PC-9 (cell line): ENCODE measurements around the gene PICK1. TPM values are rescaled to one million over a fixed set of nuclear protein-coding genes. Genes with fewer than 3 reads are reported as not detected.
A peak's percentile ranks its signal among the peaks of the same experiment; 100 is the strongest.

ENCODE experiments used
- BruUV-seq: library from RNA; stranded (reverse); fragments of 400-500 nt; replicated peaks from 2 replicates; lab custom pipeline; 2021; lab: Mats Ljungman, UMichigan
- CTCF ChIA-PET: fragments of 300-600 bp; sonication (Branson Sonifier 250); formaldehyde crosslinking; loops from one replicate; lab custom pipeline; 2022; ENCODE audit warnings: antibody characterized with exemption; lab: Charles Lee
- POLR2A ChIA-PET: fragments of 300-600 bp; sonication (Branson Sonifier 250); formaldehyde crosslinking; loops from one replicate; lab custom pipeline; 2022; ENCODE audit warnings: antibody characterized with exemption; ENCODE audit not compliant: unreplicated experiment; lab: Charles Lee
- DNase-seq, 2 experiments: peaks; one replicate each; pipeline versions ENCODE4 v3.0.0 to v3.0.0-alpha.2; 2015 to 2022; ENCODE audit warnings: mixed read lengths in 1 of 2
- H2AFZ ChIP-seq: fragments of 200-600 bp; sonication (generic); 2 replicates; pipeline ENCODE4 v1.8.1; 2017; ENCODE audit warnings: antibody characterized with exemption
- H3F3A ChIP-seq: fragments of 200-600 bp; sonication (generic); 2 replicates; pipeline ENCODE4 v1.8.1; 2017; ENCODE audit warnings: antibody characterized with exemption, mild to moderate bottlenecking, low read depth; ENCODE audit not compliant: insufficient read depth
- H3K27ac ChIP-seq: fragments of 200-600 bp; sonication (generic); 2 replicates; pipeline ENCODE4 v1.6.1; 2016; ENCODE audit warnings: mixed run types
- H3K27me3 ChIP-seq: fragments of 200-600 bp; sonication (generic); 2 replicates; pipeline ENCODE4 v1.6.1; 2016; ENCODE audit warnings: low read depth, mixed run types; ENCODE audit not compliant: insufficient read depth
- H3K36me3 ChIP-seq: fragments of 200-600 bp; sonication (generic); 2 replicates; pipeline ENCODE4 v1.6.1; 2016; ENCODE audit warnings: low read depth, mixed run types
- H3K4me1 ChIP-seq: fragments of 200-600 bp; sonication (generic); replicated peaks from 2 replicates; pipeline ENCODE4 v1.6.1; 2016; ENCODE audit warnings: mixed run types; ENCODE audit not compliant: insufficient read depth
- H3K4me2 ChIP-seq: fragments of 200-600 bp; sonication (generic); 2 replicates; pipeline ENCODE4 v1.6.1; 2017; ENCODE audit warnings: mixed run types
- H3K4me3 ChIP-seq: fragments of 200-600 bp; sonication (generic); 2 replicates; pipeline ENCODE4 v1.6.1; 2016; ENCODE audit warnings: mixed run types
- H3K79me2 ChIP-seq: fragments of 200-600 bp; sonication (generic); 2 replicates; pipeline ENCODE4 v1.6.1; 2017; ENCODE audit warnings: low read depth, mixed run types
- H3K9me2 ChIP-seq: fragments of 200-600 bp; sonication (generic); 2 replicates; pipeline ENCODE4 v1.8.1; 2017; ENCODE audit warnings: mild to moderate bottlenecking; ENCODE audit not compliant: insufficient read depth
- H3K9me3 ChIP-seq: fragments of 200-600 bp; sonication (generic); 2 replicates; pipeline ENCODE4 v1.8.1; 2016; ENCODE audit warnings: low read depth; ENCODE audit not compliant: insufficient read depth
- H4K20me1 ChIP-seq: fragments of 200-600 bp; sonication (generic); 2 replicates; pipeline ENCODE4 v1.8.1; 2017; ENCODE audit not compliant: insufficient read depth
- CTCF ChIP-seq: fragments of 200-600 bp; sonication (generic); conservative IDR thresholded peaks from 2 replicates; pipeline ENCODE4 v1.6.1; 2017; ENCODE audit warnings: mixed run types, antibody characterized with exemption, mild to moderate bottlenecking, moderate library complexity
- EZH2 ChIP-seq: fragments of 200-600 bp; sonication (generic); IDR thresholded peaks from 2 replicates; pipeline ENCODE4 v1.8.0; 2017; ENCODE audit warnings: antibody characterized with exemption, low read depth
- intact Hi-C: fragments of 100-400 bp; cut with micrococcal nuclease; formaldehyde crosslinking; loops from one replicate; pipeline ENCODE4 v1.10.0; 2022; ENCODE audit not compliant: unreplicated experiment
- total RNA-seq: library from RNA; stranded (reverse); gene quantifications from 2 replicates; pipeline ENCODE4 v1.2.3, GENCODE V29; 2021

The PICK1 gene
- total RNA-seq, 1 experiment from 2014 or later, result 55.9 TPM

GRCh38 chr22:38050720-38051119, 6.5 kb upstream of the PICK1 start:
- POLR2A ChIA-PET, result no interaction called here
- CTCF ChIA-PET, result interaction anchor here (0.5 kb wide), 1 partner anchor 13 kb away, joined by 3 read pairs; no protein-coding TSS in a partner anchor
- peaks cover 23% of the 10 kb centered on the region for H3F3A ChIP-seq
- no peaks in the 10 kb centered on the region for H3K9me2 ChIP-seq
- H3K36me3 ChIP-seq, result no peaks in the 10 kb centered on the region
- H3K27ac ChIP-seq, result no peak overlapping the region
- no peak overlapping the region for H2AFZ ChIP-seq
- no peak overlapping the region for H3K4me3 ChIP-seq
- no peaks in the 10 kb centered on the region for H3K27me3 ChIP-seq
- TF ChIP-seq CTCF, result no peak
- no peak for TF ChIP-seq EZH2
- no peaks in the 10 kb centered on the region for H3K9me3 ChIP-seq
- H4K20me1 ChIP-seq, result no peaks in the 10 kb centered on the region
- no TSS peak for BruUV-seq
- H3K79me2 ChIP-seq, result no peaks in the 10 kb centered on the region
- intact Hi-C loops, result loop anchor here (5.0 to 10.0 kb wide), 5 partner anchors 154 to 1084 kb away; partner anchors contain the start of genes CBX6, DDX17, MAFF and SUN2
- no peak for DNase-seq
- H3K4me2 ChIP-seq, result no peak overlapping the region
- no peaks in the 10 kb centered on the region for H3K4me1 ChIP-seq

- H4K20me1 ChIP-seq, result no peaks in the 10 kb centered on the region
- POLR2A ChIA-PET, result no interaction called here
- no peak overlapping the region for H2AFZ ChIP-seq
- H3F3A ChIP-seq, result peaks cover 23% of the 10 kb centered on the region
- no peak for DNase-seq
- H3K27me3 ChIP-seq, result no peaks in the 10 kb centered on the region
- H3K79me2 ChIP-seq, result no peaks in the 10 kb centered on the region
- no TSS peak for BruUV-seq
- intact Hi-C loops, result loop anchor here (5.0 to 10.0 kb wide), 5 partner anchors 154 to 1084 kb away; partner anchors contain the start of genes CBX6, DDX17, MAFF and SUN2
- H3K27ac ChIP-seq, result no peak overlapping the region
- no peaks in the 10 kb centered on the region for H3K36me3 ChIP-seq
- CTCF ChIA-PET, result interaction anchor here (1.0 kb wide), 1 partner anchor 631 kb away, joined by 4 read pairs; the partner anchor contains the start of gene TOMM22
- no peak overlapping the region for H3K4me2 ChIP-seq
- H3K9me2 ChIP-seq, result no peaks in the 10 kb centered on the region
- TF ChIP-seq EZH2 (no peak), CTCF (no peak)
- H3K4me3 ChIP-seq, result no peak overlapping the region
- H3K4me1 ChIP-seq, result no peaks in the 10 kb centered on the region
- no peaks in the 10 kb centered on the region for H3K9me3 ChIP-seq
These were observed 5.9 kb upstream of the PICK1 start for GRCh38 chr22:38051261-38051660.

GRCh38 chr22:38051900-38052862, 5.0 kb upstream of the PICK1 start:
- no peaks in the 10 kb centered on the region for H3K79me2 ChIP-seq
- H3K27ac ChIP-seq, result no peak overlapping the region
- peaks cover 30% of the 10 kb centered on the region for H3F3A ChIP-seq
- POLR2A ChIA-PET, result interaction anchor here (0.5 to 0.6 kb wide), 3 partner anchors 225 to 644 kb away, joined by 9 to 17 read pairs (median 10); no protein-coding TSS in a partner anchor
- no peaks in the 10 kb centered on the region for H4K20me1 ChIP-seq
- no peaks in the 10 kb centered on the region for H3K9me2 ChIP-seq
- H3K4me2 ChIP-seq, result peak overlapping the region; percentile 44
- no peaks in the 10 kb centered on the region for H3K9me3 ChIP-seq
- DNase-seq, result peak; percentile 70 to 85
- no peaks in the 10 kb centered on the region for H3K4me1 ChIP-seq
- TF ChIP-seq EZH2 (no peak), CTCF (peak; percentile 97)
- H3K27me3 ChIP-seq, result no peaks in the 10 kb centered on the region
- BruUV-seq, result no TSS peak
- H2AFZ ChIP-seq, result no peak overlapping the region
- no peak overlapping the region for H3K4me3 ChIP-seq
- intact Hi-C loops, result loop anchor here (1.0 to 10.0 kb wide), 7 partner anchors 153 to 1083 kb away; partner anchors contain the start of genes CBX6, DDX17, MAFF and SUN2
- no peaks in the 10 kb centered on the region for H3K36me3 ChIP-seq
- CTCF ChIA-PET, result interaction anchor here (0.6 to 1.3 kb wide), 15 partner anchors 10 to 714 kb away, joined by 3 to 11 read pairs (median 4); partner anchors contain the start of genes C22orf23, MAFF, POLR2F and TOMM22
